ENCODE results near the gene AKR1A1. TPM values are rescaled to one million over a fixed set of nuclear protein-coding genes. Genes with fewer than 3 reads are reported as not detected.

Gene AKR1A1
- total RNA-seq, 1 donor from 2014 or later: 182 TPM

DNA sequence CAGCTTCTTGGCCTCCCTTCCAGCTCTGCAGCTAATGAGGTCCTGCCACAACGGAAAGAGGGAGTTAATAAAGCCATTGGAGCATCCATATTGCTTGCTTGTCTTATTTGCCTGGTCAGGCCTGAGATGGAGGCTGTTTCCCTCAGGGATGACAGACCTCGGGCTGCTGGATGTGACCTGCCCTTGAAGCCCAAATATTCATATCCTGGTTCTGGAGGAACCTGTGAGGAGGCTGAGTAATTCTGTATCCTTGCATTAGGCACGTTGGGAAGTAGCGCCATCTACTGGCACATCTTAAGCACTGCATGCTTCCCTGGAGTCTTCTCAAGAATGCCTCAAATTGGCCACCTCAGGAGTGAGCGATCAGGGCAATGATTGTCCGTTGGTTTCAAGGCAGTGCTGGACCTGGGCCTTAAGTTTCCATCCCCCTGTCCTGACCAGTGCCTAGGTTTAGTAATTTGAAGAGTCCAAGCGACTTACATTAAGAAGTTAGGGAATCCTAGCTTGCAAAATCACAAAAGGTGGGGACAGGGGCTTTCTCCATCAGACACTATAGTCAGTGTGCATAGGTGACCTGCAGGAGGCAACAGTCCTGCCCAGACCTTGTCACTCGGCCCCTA, 19.4 kb downstream of the AKR1A1 start:
- TF ChIP-seq CTCF (IDR thresholded peaks at IDR 0.05; ENCODE audit: partially characterized antibody, unreplicated experiment): peak; percentile 96
- Mint-ChIP-seq H3K9me3 (ENCODE audit: unreplicated experiment) (peaks cover 4% of the 10 kb centered on the region), H3K4me1 (ENCODE audit: low read depth, unreplicated experiment) (peaks cover 1% of the 10 kb centered on the region), H3K27ac (ENCODE audit: unreplicated experiment) (no peak overlapping the region), H3K4me3 (ENCODE audit: unreplicated experiment) (no peak overlapping the region), H3K27me3 (ENCODE audit: unreplicated experiment) (peaks cover 4% of the 10 kb centered on the region), H3K36me3 (ENCODE audit: unreplicated experiment) (no peaks in the 10 kb centered on the region)
- peak; percentile 75 for DNase-seq

DNA sequence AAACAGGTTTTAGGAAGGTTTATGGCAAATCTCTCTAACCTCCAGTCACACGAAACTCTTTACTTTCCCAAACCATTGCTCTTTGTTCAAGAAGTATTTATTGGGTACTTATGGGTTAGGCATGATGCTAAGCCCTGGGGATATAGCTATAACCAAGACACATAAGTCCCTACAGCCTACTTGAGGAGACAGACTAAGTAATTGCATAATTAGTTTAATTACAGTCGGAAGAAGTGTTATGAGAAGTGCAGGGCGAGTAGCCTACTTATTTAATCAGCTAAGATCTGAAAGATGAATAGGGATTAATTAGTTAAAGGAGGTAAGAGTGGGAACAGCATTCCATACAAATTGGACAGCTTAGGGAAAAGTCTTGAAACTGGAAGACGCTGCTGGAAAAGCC, 20.0 kb downstream of the AKR1A1 start:
- H3K9me3 Mint-ChIP-seq (ENCODE audit: unreplicated experiment): peaks cover 4% of the 10 kb centered on the region
- H3K27me3 Mint-ChIP-seq (ENCODE audit: unreplicated experiment): peaks cover 4% of the 10 kb centered on the region
- H3K27ac Mint-ChIP-seq (ENCODE audit: unreplicated experiment): no peak overlapping the region
- H3K36me3 Mint-ChIP-seq (ENCODE audit: unreplicated experiment): no peaks in the 10 kb centered on the region
- no peak for TF ChIP-seq CTCF (IDR thresholded peaks at IDR 0.05; ENCODE audit: partially characterized antibody, unreplicated experiment)
- peaks cover 1% of the 10 kb centered on the region for H3K4me1 Mint-ChIP-seq (ENCODE audit: low read depth, unreplicated experiment)
- DNase-seq: no peak
- H3K4me3 Mint-ChIP-seq (ENCODE audit: unreplicated experiment): no peak overlapping the region

- peaks cover 2% of the 10 kb centered on the region for H3K9me3 Mint-ChIP-seq (ENCODE audit: unreplicated experiment)
- no peak for DNase-seq
- peaks cover 4% of the 10 kb centered on the region for H3K27me3 Mint-ChIP-seq (ENCODE audit: unreplicated experiment)
- no peak overlapping the region for H3K27ac Mint-ChIP-seq (ENCODE audit: unreplicated experiment)
- no peaks in the 10 kb centered on the region for H3K36me3 Mint-ChIP-seq (ENCODE audit: unreplicated experiment)
- no peak for TF ChIP-seq CTCF (IDR thresholded peaks at IDR 0.05; ENCODE audit: partially characterized antibody, unreplicated experiment)
- no peak overlapping the region for H3K4me3 Mint-ChIP-seq (ENCODE audit: unreplicated experiment)
- peaks cover 1% of the 10 kb centered on the region for H3K4me1 Mint-ChIP-seq (ENCODE audit: low read depth, unreplicated experiment)
Measured at GRCh38 chr1:45573231-45573804, 22.7 kb downstream of the AKR1A1 start.

- Mint-ChIP-seq H3K9me3 (ENCODE audit: unreplicated experiment) (peaks cover 2% of the 10 kb centered on the region), H3K27me3 (ENCODE audit: unreplicated experiment) (peaks cover 2% of the 10 kb centered on the region), H3K27ac (ENCODE audit: unreplicated experiment) (no peak overlapping the region), H3K36me3 (ENCODE audit: unreplicated experiment) (no peaks in the 10 kb centered on the region), H3K4me3 (ENCODE audit: unreplicated experiment) (no peak overlapping the region), H3K4me1 (ENCODE audit: low read depth, unreplicated experiment) (peaks cover 1% of the 10 kb centered on the region)
- DNase-seq: no peak
- TF ChIP-seq CTCF (IDR thresholded peaks at IDR 0.05; ENCODE audit: partially characterized antibody, unreplicated experiment): no peak
Measured at GRCh38 chr1:45574105-45574626, 23.5 kb downstream of the AKR1A1 start.

- Mint-ChIP-seq H3K27me3 (ENCODE audit: unreplicated experiment) (peaks cover 9% of the 10 kb centered on the region), H3K4me1 (ENCODE audit: low read depth, unreplicated experiment) (peaks cover 8% of the 10 kb centered on the region), H3K36me3 (ENCODE audit: unreplicated experiment) (no peaks in the 10 kb centered on the region), H3K27ac (ENCODE audit: unreplicated experiment) (peak overlapping the region; percentile 97), H3K4me3 (ENCODE audit: unreplicated experiment) (peak overlapping the region; percentile 100), H3K9me3 (ENCODE audit: unreplicated experiment) (peaks cover 11% of the 10 kb centered on the region)
- no peak for TF ChIP-seq CTCF (IDR thresholded peaks at IDR 0.05; ENCODE audit: partially characterized antibody, unreplicated experiment)
- DNase-seq: peak; percentile 93
Measured at GRCh38 chr1:45583264-45583665, 32.6 kb downstream of the AKR1A1 start.

All from glutamatergic neuron (in vitro differentiated cells).